Hepatocyte (in vitro differentiated cells): Measurements from ENCODE around the gene HIP1.

Experiments
- EZH2 ChIP-seq: fragments of 200-600 bp; sonication (generic); IDR thresholded peaks from 2 replicates; pipeline ENCODE4 v1.6.1; 2016; ENCODE audit warnings: antibody characterized with exemption, mild to moderate bottlenecking, borderline replicate concordance
- EZH2phosphoT487 ChIP-seq: fragments of 200-600 bp; sonication (generic); IDR thresholded peaks from one replicate; pipeline ENCODE4 v1.6.1; 2018; ENCODE audit warnings: antibody characterized with exemption, mild to moderate bottlenecking, low read depth, moderate library complexity; ENCODE audit not compliant: unreplicated experiment, severe bottlenecking
- TF ChIP-seq, protein P1 (sequence below): fragments of 200-600 bp; sonication (generic); IDR thresholded peaks from 2 replicates; pipeline ENCODE4 v1.5.1; 2016; ENCODE audit warnings: antibody characterized with exemption, mild to moderate bottlenecking; ENCODE audit not compliant: poor library complexity

- TF ChIP-seq, protein P1, sequence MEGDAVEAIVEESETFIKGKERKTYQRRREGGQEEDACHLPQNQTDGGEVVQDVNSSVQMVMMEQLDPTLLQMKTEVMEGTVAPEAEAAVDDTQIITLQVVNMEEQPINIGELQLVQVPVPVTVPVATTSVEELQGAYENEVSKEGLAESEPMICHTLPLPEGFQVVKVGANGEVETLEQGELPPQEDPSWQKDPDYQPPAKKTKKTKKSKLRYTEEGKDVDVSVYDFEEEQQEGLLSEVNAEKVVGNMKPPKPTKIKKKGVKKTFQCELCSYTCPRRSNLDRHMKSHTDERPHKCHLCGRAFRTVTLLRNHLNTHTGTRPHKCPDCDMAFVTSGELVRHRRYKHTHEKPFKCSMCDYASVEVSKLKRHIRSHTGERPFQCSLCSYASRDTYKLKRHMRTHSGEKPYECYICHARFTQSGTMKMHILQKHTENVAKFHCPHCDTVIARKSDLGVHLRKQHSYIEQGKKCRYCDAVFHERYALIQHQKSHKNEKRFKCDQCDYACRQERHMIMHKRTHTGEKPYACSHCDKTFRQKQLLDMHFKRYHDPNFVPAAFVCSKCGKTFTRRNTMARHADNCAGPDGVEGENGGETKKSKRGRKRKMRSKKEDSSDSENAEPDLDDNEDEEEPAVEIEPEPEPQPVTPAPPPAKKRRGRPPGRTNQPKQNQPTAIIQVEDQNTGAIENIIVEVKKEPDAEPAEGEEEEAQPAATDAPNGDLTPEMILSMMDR = no peak
- no peak for TF ChIP-seq EZH2
- TF ChIP-seq EZH2phosphoT487 = no peak
Observed at GRCh38 chr7:75546237-75547015, 192.3 kb downstream of the HIP1 start.
